Measurements from ENCODE around the gene AK9.
A peak's percentile ranks its signal among the peaks of the same experiment; 100 is the strongest.
"Not testable (repeated sequence)": the region's sequence is repeated elsewhere in the genome, so short reads cannot be mapped to it uniquely, and the experiment has no call there.

Gene AK9

GRCh38 chr6:109478841-109479624, 212.0 kb downstream of the AK9 start:
- DNase-seq (ENCODE audit: low spot score) = no peak

GRCh38 chr6:109478222-109478805, 212.7 kb downstream of the AK9 start:
- no peak for DNase-seq (ENCODE audit: low spot score)

- no peak for DNase-seq (ENCODE audit: low spot score)
Observed at GRCh38 chr6:109477725-109478124, 213.3 kb downstream of the AK9 start.

- no peak for DNase-seq (ENCODE audit: low spot score)
Observed at GRCh38 chr6:109477184-109477583, 213.8 kb downstream of the AK9 start.

GRCh38 chr6:109475625-109476024, 215.4 kb downstream of the AK9 start:
- DNase-seq (ENCODE audit: low spot score) = no peak

GRCh38 chr6:109474995-109475394, 216.0 kb downstream of the AK9 start:
- DNase-seq (ENCODE audit: low spot score) = no peak

GRCh38 chr6:109473120-109473519, 217.9 kb downstream of the AK9 start:
- DNase-seq (ENCODE audit: low spot score) = no peak

- DNase-seq (ENCODE audit: low spot score) = no peak
Observed at GRCh38 chr6:109472132-109472995, 218.6 kb downstream of the AK9 start.

- DNase-seq (ENCODE audit: low spot score) = no peak
Observed at GRCh38 chr6:109471105-109471810, 219.7 kb downstream of the AK9 start.

- no peak for DNase-seq (ENCODE audit: low spot score)
Observed at GRCh38 chr6:109469591-109470189, 221.3 kb downstream of the AK9 start.

GRCh38 chr6:109467696-109468095, 223.3 kb downstream of the AK9 start:
- DNase-seq (ENCODE audit: low spot score) = no peak

- DNase-seq (ENCODE audit: low spot score) = peak; percentile 51
Observed at GRCh38 chr6:109466212-109466923, 224.6 kb downstream of the AK9 start.

GRCh38 chr6:109465772-109466171, 225.2 kb downstream of the AK9 start:
- no peak for DNase-seq (ENCODE audit: low spot score)

- no peak for DNase-seq (ENCODE audit: low spot score)
Observed at GRCh38 chr6:109461733-109462526, 229.1 kb downstream of the AK9 start.

- not testable (repeated sequence) for DNase-seq (ENCODE audit: low spot score)
Observed at GRCh38 chr6:109461205-109461604, 229.8 kb downstream of the AK9 start.

- no peak for DNase-seq (ENCODE audit: low spot score)
Observed at GRCh38 chr6:109460161-109460829, 230.7 kb downstream of the AK9 start.

GRCh38 chr6:109458774-109459531, 232.0 kb downstream of the AK9 start:
- DNase-seq (ENCODE audit: low spot score) = no peak

GRCh38 chr6:109457562-109457996, 233.4 kb downstream of the AK9 start:
- DNase-seq (ENCODE audit: low spot score) = no peak

Measured in hematopoietic multipotent progenitor cell treated with erythropoietin and hydrocortisone succinate and interleukin-3 and kit ligand, for 15 days (in vitro differentiated cells).